ENCODE data around the gene TFF3. TPM values are rescaled to one million over a fixed set of nuclear protein-coding genes. Genes with fewer than 3 reads are reported as not detected.

The TFF3 gene
- total RNA-seq, 2 donors from 2014 or later, result 6.3 to 16.3 TPM

- no peaks in the 10 kb centered on the region for H3K27me3 ChIP-seq
- no peak for ATAC-seq
- WGBS, 2 donors, result 96 to 100% methylated on average over 2 of the region's 2 CpGs
- H3K27ac ChIP-seq, result no peak overlapping the region
- TF ChIP-seq, protein P1, sequence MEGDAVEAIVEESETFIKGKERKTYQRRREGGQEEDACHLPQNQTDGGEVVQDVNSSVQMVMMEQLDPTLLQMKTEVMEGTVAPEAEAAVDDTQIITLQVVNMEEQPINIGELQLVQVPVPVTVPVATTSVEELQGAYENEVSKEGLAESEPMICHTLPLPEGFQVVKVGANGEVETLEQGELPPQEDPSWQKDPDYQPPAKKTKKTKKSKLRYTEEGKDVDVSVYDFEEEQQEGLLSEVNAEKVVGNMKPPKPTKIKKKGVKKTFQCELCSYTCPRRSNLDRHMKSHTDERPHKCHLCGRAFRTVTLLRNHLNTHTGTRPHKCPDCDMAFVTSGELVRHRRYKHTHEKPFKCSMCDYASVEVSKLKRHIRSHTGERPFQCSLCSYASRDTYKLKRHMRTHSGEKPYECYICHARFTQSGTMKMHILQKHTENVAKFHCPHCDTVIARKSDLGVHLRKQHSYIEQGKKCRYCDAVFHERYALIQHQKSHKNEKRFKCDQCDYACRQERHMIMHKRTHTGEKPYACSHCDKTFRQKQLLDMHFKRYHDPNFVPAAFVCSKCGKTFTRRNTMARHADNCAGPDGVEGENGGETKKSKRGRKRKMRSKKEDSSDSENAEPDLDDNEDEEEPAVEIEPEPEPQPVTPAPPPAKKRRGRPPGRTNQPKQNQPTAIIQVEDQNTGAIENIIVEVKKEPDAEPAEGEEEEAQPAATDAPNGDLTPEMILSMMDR (IDR thresholded peaks at IDR 0.05), result no peak
- TF ChIP-seq POLR2A (IDR thresholded peaks at IDR 0.05), result no peak
- no peaks in the 10 kb centered on the region for H3K36me3 ChIP-seq (replicated peaks in 1 of 2; ENCODE audit: insufficient read depth in 1 of 2, low read depth in 2 of 2)
- H3K4me1 ChIP-seq, result no peaks in the 10 kb centered on the region
- no peak overlapping the region for H3K4me3 ChIP-seq
- no peak for DNase-seq
- H3K9me3 ChIP-seq, result no peaks in the 10 kb centered on the region
- intact Hi-C loops (cut with DNase I), result no loop called here
These were observed 33.6 kb upstream of the TFF3 start for GRCh38 chr21:42348762-42349161.

- ATAC-seq, result no peak
- DNase-seq, result no peak
- Histone ChIP-seq H3K27ac (no peak overlapping the region), H3K36me3 (replicated peaks in 1 of 2; ENCODE audit: insufficient read depth in 1 of 2, low read depth in 2 of 2) (no peaks in the 10 kb centered on the region), H3K4me1 (no peaks in the 10 kb centered on the region), H3K4me3 (no peak overlapping the region), H3K9me3 (no peaks in the 10 kb centered on the region), H3K27me3 (no peaks in the 10 kb centered on the region)
- no peak for TF ChIP-seq POLR2A (IDR thresholded peaks at IDR 0.05)
- TF ChIP-seq, protein P1 (IDR thresholded peaks at IDR 0.05), result no peak
- WGBS, 2 donors, result 82% methylated on average over 27 of the region's 30 CpGs
- intact Hi-C loops (cut with DNase I), result no loop called here
These were observed 32.6 kb upstream of the TFF3 start for GRCh38 chr21:42347601-42348327.

DNA sequence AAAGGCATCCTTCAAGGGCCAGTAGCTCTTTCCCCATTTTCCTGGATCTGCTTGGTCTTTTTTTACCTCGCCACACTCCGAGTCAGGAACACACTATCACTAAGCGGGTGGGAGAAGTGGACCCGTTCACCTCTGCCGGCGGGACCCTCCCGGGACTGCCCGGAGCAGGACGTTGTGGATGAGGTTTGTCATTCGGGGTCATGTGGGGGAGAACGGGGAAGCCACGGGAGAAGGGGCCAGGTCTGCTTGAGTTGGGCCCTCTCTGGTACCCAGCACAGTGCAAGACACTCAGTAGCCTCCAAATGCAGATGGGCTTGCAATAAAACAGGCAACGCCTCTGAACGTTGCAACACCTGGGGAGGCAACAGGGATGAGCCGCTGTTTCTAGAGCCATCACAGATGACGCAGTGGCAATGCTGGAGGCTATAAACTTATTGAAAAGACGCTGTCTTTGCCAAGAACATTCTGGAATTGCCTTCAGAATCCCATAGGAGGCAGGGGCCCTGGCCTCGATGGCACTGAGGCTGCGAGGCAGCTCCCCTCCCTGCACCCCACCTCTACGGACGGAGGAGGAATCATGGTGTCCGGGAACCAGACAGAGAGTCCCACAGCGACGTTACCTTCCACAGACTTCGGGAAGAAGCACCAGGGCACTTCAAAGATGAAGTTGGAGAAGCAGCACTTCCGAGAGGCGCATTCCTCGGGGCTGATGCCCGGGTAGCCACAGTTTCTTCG lies 31.8 kb upstream of the TFF3 start:
- WGBS, 2 donors, result 80 to 81% methylated on average over 27 to 30 of the region's 30 CpGs
- intact Hi-C loops (cut with DNase I), result no loop called here
- Histone ChIP-seq H3K4me3 (no peak overlapping the region), H3K4me1 (no peaks in the 10 kb centered on the region), H3K36me3 (replicated peaks in 1 of 2; ENCODE audit: insufficient read depth in 1 of 2, low read depth in 2 of 2) (no peaks in the 10 kb centered on the region), H3K27me3 (no peaks in the 10 kb centered on the region), H3K9me3 (no peaks in the 10 kb centered on the region), H3K27ac (no peak overlapping the region)
- DNase-seq (no peak), ATAC-seq (no peak)
- TF ChIP-seq POLR2A (IDR thresholded peaks at IDR 0.05), result no peak
- TF ChIP-seq, protein P1 (IDR thresholded peaks at IDR 0.05), result no peak

DNA sequence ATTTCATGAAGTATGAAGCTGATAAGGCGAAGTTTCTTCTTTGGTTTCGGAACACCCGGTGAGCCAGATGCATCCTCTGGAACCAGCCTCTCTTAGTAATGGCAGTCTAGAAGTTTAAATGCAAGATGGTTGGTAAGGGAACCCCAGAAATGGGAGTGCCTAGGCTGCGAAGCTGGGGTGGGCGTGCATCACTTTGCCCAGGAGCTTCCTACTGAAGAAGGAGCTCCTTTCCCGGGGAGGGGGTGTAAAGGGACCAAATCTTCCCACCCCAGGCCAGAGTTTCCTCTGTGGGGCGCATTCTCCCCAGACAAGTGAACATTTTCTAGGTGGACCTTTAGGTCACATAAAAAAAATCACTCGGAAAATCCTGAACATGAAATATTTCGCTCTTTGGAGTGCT lies 31.2 kb upstream of the TFF3 start:
- H3K27ac ChIP-seq, result no peak overlapping the region
- ATAC-seq (no peak), DNase-seq (no peak)
- H3K9me3 ChIP-seq, result no peaks in the 10 kb centered on the region
- no peak overlapping the region for H3K4me3 ChIP-seq
- H3K36me3 ChIP-seq (replicated peaks in 1 of 2; ENCODE audit: insufficient read depth in 1 of 2, low read depth in 2 of 2), result no peaks in the 10 kb centered on the region
- TF ChIP-seq POLR2A (IDR thresholded peaks at IDR 0.05), result no peak
- TF ChIP-seq, protein P1 (IDR thresholded peaks at IDR 0.05), result no peak
- intact Hi-C loops (cut with DNase I), result no loop called here
- WGBS, 2 donors, result 75 to 80% methylated on average over 9 of the region's 9 CpGs
- H3K4me1 ChIP-seq, result no peaks in the 10 kb centered on the region
- no peaks in the 10 kb centered on the region for H3K27me3 ChIP-seq
